NK-92 (cell line): Measurements from ENCODE around the gene MXD3.
"Not testable (repeated sequence)": the region's sequence is repeated elsewhere in the genome, so short reads cannot be mapped to it uniquely, and the experiment has no call there.

Source experiments
- DNase-seq: peaks from one replicate; lab custom pipeline; 2025; ENCODE audit not compliant: unreplicated experiment; lab: John Stamatoyannopoulos, UW

Gene MXD3

GRCh38 chr5:177311723-177312648, at the start of gene MXD3:
MXD3 (minus strand) TSS chr5:177311898; CDS start chr5:177311830, 68 bp downstream.
- DNase-seq = peak; percentile 44

- DNase-seq = not testable (repeated sequence)
Observed at GRCh38 chr5:177360740-177361139, 49.0 kb upstream of the MXD3 start.

GRCh38 chr5:177359860-177360259, 48.2 kb upstream of the MXD3 start:
- no peak for DNase-seq

- no peak for DNase-seq
Observed at GRCh38 chr5:177359451-177359851, 47.8 kb upstream of the MXD3 start.

- no peak for DNase-seq
Observed at GRCh38 chr5:177358370-177358819, 46.7 kb upstream of the MXD3 start.

GRCh38 chr5:177357459-177358351, 46.0 kb upstream of the MXD3 start, which contains the start of gene RGS14:
RGS14 (plus strand) TSS chr5:177357924; CDS start chr5:177358025, 101 bp downstream.
- DNase-seq = no peak

GRCh38 chr5:177357146-177357458, 45.4 kb upstream of the MXD3 start:
- DNase-seq = no peak

- DNase-seq = no peak
Observed at GRCh38 chr5:177356746-177357145, 45.0 kb upstream of the MXD3 start.

GRCh38 chr5:177355868-177356168, 44.1 kb upstream of the MXD3 start:
- no peak for DNase-seq

- DNase-seq = no peak
Observed at GRCh38 chr5:177355162-177355867, 43.6 kb upstream of the MXD3 start.

GRCh38 chr5:177354711-177355110, 43.0 kb upstream of the MXD3 start:
- DNase-seq = no peak

- DNase-seq = no peak
Observed at GRCh38 chr5:177354256-177354655, 42.6 kb upstream of the MXD3 start.

- DNase-seq = no peak
Observed at GRCh38 chr5:177353093-177353492, 41.4 kb upstream of the MXD3 start.

- peak; percentile 48 for DNase-seq
Observed at GRCh38 chr5:177351392-177352329, 40.0 kb upstream of the MXD3 start, which contains the start of gene LMAN2. LMAN2 (minus strand) TSS chr5:177351668; CDS start chr5:177351647, 21 bp downstream.

- DNase-seq = no peak
Observed at GRCh38 chr5:177350776-177351391, 39.2 kb upstream of the MXD3 start.

GRCh38 chr5:177349762-177350161, 38.1 kb upstream of the MXD3 start:
- DNase-seq = no peak

GRCh38 chr5:177349362-177349647, 37.6 kb upstream of the MXD3 start:
- no peak for DNase-seq

- no peak for DNase-seq
Observed at GRCh38 chr5:177347699-177348098, 36.0 kb upstream of the MXD3 start.

GRCh38 chr5:177346820-177347219, 35.1 kb upstream of the MXD3 start:
- DNase-seq = no peak

GRCh38 chr5:177344891-177345290, 33.2 kb upstream of the MXD3 start:
- DNase-seq = no peak
